Suprapubic skin (tissue), 4 donors: Measurements from ENCODE around the gene CBR1.

Experiments
- CTCF ChIP-seq, 2 donors: fragments of 200-600 bp in 1 of 2; fragments of 450-650 bp in 1 of 2; sonication (generic) in 1 of 2; IDR thresholded peaks; one replicate each; pipeline ENCODE4 v1.5.1; 2016 to 2019; ENCODE audit warnings: antibody characterized with exemption in 2 of 2, mild to moderate bottlenecking in 1 of 2, moderate library complexity in 1 of 2
- EP300 ChIP-seq: sonication (generic); formaldehyde crosslinking; IDR thresholded peaks from one replicate; pipeline ENCODE4 v1.6.1; 2017; ENCODE audit warnings: antibody characterized with exemption
- POLR2A ChIP-seq, 2 donors: fragments of 450-650 bp; IDR thresholded peaks; one replicate each; pipeline ENCODE4 v1.6.1; 2017; ENCODE audit warnings: antibody characterized with exemption in 2 of 2, mild to moderate bottlenecking in 2 of 2, moderate library complexity in 2 of 2
- POLR2AphosphoS5 ChIP-seq, 3 donors: sonication (generic); formaldehyde crosslinking; IDR thresholded peaks; one replicate each; pipeline ENCODE4 v1.6.1; 2017; ENCODE audit warnings: antibody characterized with exemption in 3 of 3

GRCh38 chr21:36109868-36110267 lies 40.0 kb downstream of the CBR1 start:
- no peak for TF ChIP-seq POLR2A (IDR thresholded peaks at IDR 0.05)
- TF ChIP-seq CTCF (IDR thresholded peaks at IDR 0.05), result no peak
- no peak for TF ChIP-seq POLR2AphosphoS5 (IDR thresholded peaks at IDR 0.05)
- no peak for TF ChIP-seq EP300
